Measurements from ENCODE around the gene ADAM22. TPM values are rescaled to one million over a fixed set of nuclear protein-coding genes. Genes with fewer than 3 reads are reported as not detected.

The ADAM22 gene
- polyA plus RNA-seq, 1 donor from 2014 or later, result 46.3 TPM

GRCh38 chr7:87999261-87999660, 65.2 kb downstream of the ADAM22 start:
- H3K36me3 ChIP-seq (ENCODE audit: insufficient read depth, low read length), result no peaks in the 10 kb centered on the region
- no peaks in the 10 kb centered on the region for H4K20me1 ChIP-seq (ENCODE audit: insufficient read depth)
- TF ChIP-seq CTCF (IDR thresholded peaks at IDR 0.05; ENCODE audit: poor library complexity, severe bottlenecking), result no peak
- TF ChIP-seq MXI1 (conservative IDR thresholded peaks at IDR 0.05; ENCODE audit: poor library complexity, severe bottlenecking), result no peak
- no peak for TF ChIP-seq EZH2 (IDR thresholded peaks at IDR 0.05; ENCODE audit: borderline replicate concordance, insufficient read depth, low read length, poor library complexity, severe bottlenecking)
- TF ChIP-seq TAF1 (IDR thresholded peaks at IDR 0.05; ENCODE audit: low read depth), result no peak
- no peak for TF ChIP-seq EP300 (conservative IDR thresholded peaks at IDR 0.05; ENCODE audit: poor library complexity, severe bottlenecking)
- no peak for TF ChIP-seq REST (IDR thresholded peaks at IDR 0.05; ENCODE audit: borderline replicate concordance)
- TF ChIP-seq SMC3 (conservative IDR thresholded peaks at IDR 0.05; ENCODE audit: poor library complexity), result no peak
- TF ChIP-seq POLR2AphosphoS5 (IDR thresholded peaks at IDR 0.05), result no peak
- TF ChIP-seq RAD21 (conservative IDR thresholded peaks at IDR 0.05), result no peak
- H3K27me3 ChIP-seq (ENCODE audit: insufficient read depth, low read depth, low read length), result no peaks in the 10 kb centered on the region
- no peak overlapping the region for H3K9ac ChIP-seq (ENCODE audit: low read length)
- no peak overlapping the region for H3K4me3 ChIP-seq (ENCODE audit: low read length)
- no peaks in the 10 kb centered on the region for H3K9me2 ChIP-seq (ENCODE audit: insufficient read depth, low read length)
- no peak overlapping the region for H3K27ac ChIP-seq (ENCODE audit: low read length)
- no peaks in the 10 kb centered on the region for H3K79me2 ChIP-seq (replicated peaks; ENCODE audit: insufficient read depth, low read length)
- H3F3A ChIP-seq (ENCODE audit: insufficient read depth, low read length, poor library complexity, severe bottlenecking), result no peaks in the 10 kb centered on the region
- H2AFZ ChIP-seq (ENCODE audit: low read depth, low read length), result no peak overlapping the region
- no peaks in the 10 kb centered on the region for H3K9me3 ChIP-seq (ENCODE audit: low read length)
- no peak overlapping the region for H3K4me2 ChIP-seq (ENCODE audit: low read length)

- no peaks in the 10 kb centered on the region for H4K20me1 ChIP-seq (ENCODE audit: insufficient read depth)
- H3K27me3 ChIP-seq (ENCODE audit: insufficient read depth, low read depth, low read length), result no peaks in the 10 kb centered on the region
- H3K79me2 ChIP-seq (replicated peaks; ENCODE audit: insufficient read depth, low read length), result no peaks in the 10 kb centered on the region
- no peaks in the 10 kb centered on the region for H3K36me3 ChIP-seq (ENCODE audit: insufficient read depth, low read length)
- H3K9me2 ChIP-seq (ENCODE audit: insufficient read depth, low read length), result no peaks in the 10 kb centered on the region
- no peak overlapping the region for H3K4me2 ChIP-seq (ENCODE audit: low read length)
- no peak overlapping the region for H3K27ac ChIP-seq (ENCODE audit: low read length)
- TF ChIP-seq EP300 (conservative IDR thresholded peaks at IDR 0.05; ENCODE audit: poor library complexity, severe bottlenecking) (no peak), POLR2AphosphoS5 (IDR thresholded peaks at IDR 0.05) (no peak), CTCF (IDR thresholded peaks at IDR 0.05; ENCODE audit: poor library complexity, severe bottlenecking) (no peak)
- H3F3A ChIP-seq (ENCODE audit: insufficient read depth, low read length, poor library complexity, severe bottlenecking), result no peaks in the 10 kb centered on the region
- H2AFZ ChIP-seq (ENCODE audit: low read depth, low read length), result no peak overlapping the region
- no peak overlapping the region for H3K9ac ChIP-seq (ENCODE audit: low read length)
- no peaks in the 10 kb centered on the region for H3K9me3 ChIP-seq (ENCODE audit: low read length)
- no peak overlapping the region for H3K4me3 ChIP-seq (ENCODE audit: low read length)
These were observed 67.9 kb downstream of the ADAM22 start for GRCh38 chr7:88001744-88002530.
